ENCODE measurements around the gene MST1R.

The MST1R gene

GRCh38 chr3:49882166-49882565 is 21.5 kb downstream of the MST1R start:
- H3K4me3 ChIP-seq (ENCODE audit: low read length), result no peak overlapping the region
- no peak overlapping the region for H3K27ac ChIP-seq (ENCODE audit: low read depth, low read length)
- no peaks in the 10 kb centered on the region for H3K27me3 ChIP-seq (ENCODE audit: control insufficient read depth, insufficient read depth, low read length)
- H3K36me3 ChIP-seq (ENCODE audit: control insufficient read depth, insufficient read depth, low read length), result no peaks in the 10 kb centered on the region
- H3K9ac ChIP-seq (ENCODE audit: low read length), result no peak overlapping the region
- no peaks in the 10 kb centered on the region for H3K4me1 ChIP-seq (ENCODE audit: control insufficient read depth, insufficient read depth, low read length)

- Histone ChIP-seq H3K27me3 (ENCODE audit: control insufficient read depth, insufficient read depth, low read length) (no peaks in the 10 kb centered on the region), H3K9ac (ENCODE audit: low read length) (no peak overlapping the region), H3K27ac (ENCODE audit: low read depth, low read length) (no peak overlapping the region), H3K4me3 (ENCODE audit: low read length) (no peak overlapping the region), H3K4me1 (ENCODE audit: control insufficient read depth, insufficient read depth, low read length) (no peaks in the 10 kb centered on the region), H3K36me3 (ENCODE audit: control insufficient read depth, insufficient read depth, low read length) (no peaks in the 10 kb centered on the region)
These were observed 22.9 kb downstream of the MST1R start for GRCh38 chr3:49880581-49881315.

- no peak overlapping the region for H3K4me3 ChIP-seq (ENCODE audit: low read length)
- H3K27ac ChIP-seq (ENCODE audit: low read depth, low read length), result no peak overlapping the region
- no peak overlapping the region for H3K9ac ChIP-seq (ENCODE audit: low read length)
- H3K4me1 ChIP-seq (ENCODE audit: control insufficient read depth, insufficient read depth, low read length), result no peaks in the 10 kb centered on the region
- H3K27me3 ChIP-seq (ENCODE audit: control insufficient read depth, insufficient read depth, low read length), result no peaks in the 10 kb centered on the region
- H3K36me3 ChIP-seq (ENCODE audit: control insufficient read depth, insufficient read depth, low read length), result no peaks in the 10 kb centered on the region
These were observed 24.0 kb downstream of the MST1R start for GRCh38 chr3:49879721-49880120.

- no peaks in the 10 kb centered on the region for H3K27me3 ChIP-seq (ENCODE audit: control insufficient read depth, insufficient read depth, low read length)
- H3K36me3 ChIP-seq (ENCODE audit: control insufficient read depth, insufficient read depth, low read length), result no peaks in the 10 kb centered on the region
- no peak overlapping the region for H3K27ac ChIP-seq (ENCODE audit: low read depth, low read length)
These were observed 25.0 kb downstream of the MST1R start for GRCh38 chr3:49878686-49879085.

GRCh38 chr3:49877716-49878115 is 26.0 kb downstream of the MST1R start:
- no peak overlapping the region for H3K4me3 ChIP-seq (ENCODE audit: low read length)
- no peaks in the 10 kb centered on the region for H3K4me1 ChIP-seq (ENCODE audit: control insufficient read depth, insufficient read depth, low read length)
- no peaks in the 10 kb centered on the region for H3K36me3 ChIP-seq (ENCODE audit: control insufficient read depth, insufficient read depth, low read length)
- no peak overlapping the region for H3K27ac ChIP-seq (ENCODE audit: low read depth, low read length)
- H3K9ac ChIP-seq (ENCODE audit: low read length), result no peak overlapping the region
- H3K27me3 ChIP-seq (ENCODE audit: control insufficient read depth, insufficient read depth, low read length), result no peaks in the 10 kb centered on the region

More at GRCh38 chr3:49878686-49879085, 25.0 kb downstream of the MST1R start:
- no peak overlapping the region for H3K4me3 ChIP-seq (ENCODE audit: low read length)
- H3K9ac ChIP-seq (ENCODE audit: low read length), result no peak overlapping the region
- H3K4me1 ChIP-seq (ENCODE audit: control insufficient read depth, insufficient read depth, low read length), result no peaks in the 10 kb centered on the region

- no peak overlapping the region for H3K9ac ChIP-seq (ENCODE audit: low read length)
- H3K4me1 ChIP-seq (ENCODE audit: control insufficient read depth, insufficient read depth, low read length), result no peaks in the 10 kb centered on the region
- H3K27ac ChIP-seq (ENCODE audit: low read depth, low read length), result no peak overlapping the region
- H3K36me3 ChIP-seq (ENCODE audit: control insufficient read depth, insufficient read depth, low read length), result no peaks in the 10 kb centered on the region
- no peak overlapping the region for H3K4me3 ChIP-seq (ENCODE audit: low read length)
- no peaks in the 10 kb centered on the region for H3K27me3 ChIP-seq (ENCODE audit: control insufficient read depth, insufficient read depth, low read length)
These were observed 27.1 kb downstream of the MST1R start for GRCh38 chr3:49876567-49876966.

GRCh38 chr3:49873623-49874022 is 30.1 kb downstream of the MST1R start:
- H3K27ac ChIP-seq (ENCODE audit: low read depth, low read length), result no peak overlapping the region
- H3K9ac ChIP-seq (ENCODE audit: low read length), result no peak overlapping the region
- no peaks in the 10 kb centered on the region for H3K36me3 ChIP-seq (ENCODE audit: control insufficient read depth, insufficient read depth, low read length)
- H3K4me3 ChIP-seq (ENCODE audit: low read length), result no peak overlapping the region
- peaks cover 14% of the 10 kb centered on the region for H3K27me3 ChIP-seq (ENCODE audit: control insufficient read depth, insufficient read depth, low read length)
- no peaks in the 10 kb centered on the region for H3K4me1 ChIP-seq (ENCODE audit: control insufficient read depth, insufficient read depth, low read length)

- Histone ChIP-seq H3K4me3 (ENCODE audit: low read length) (no peak overlapping the region), H3K9ac (ENCODE audit: low read length) (no peak overlapping the region), H3K36me3 (ENCODE audit: control insufficient read depth, insufficient read depth, low read length) (no peaks in the 10 kb centered on the region), H3K27me3 (ENCODE audit: control insufficient read depth, insufficient read depth, low read length) (peaks cover 15% of the 10 kb centered on the region), H3K27ac (ENCODE audit: low read depth, low read length) (no peak overlapping the region), H3K4me1 (ENCODE audit: control insufficient read depth, insufficient read depth, low read length) (no peaks in the 10 kb centered on the region)
These were observed 30.8 kb downstream of the MST1R start for GRCh38 chr3:49872801-49873281.

- Histone ChIP-seq H3K27ac (ENCODE audit: low read depth, low read length) (no peak overlapping the region), H3K36me3 (ENCODE audit: control insufficient read depth, insufficient read depth, low read length) (no peaks in the 10 kb centered on the region), H3K9ac (ENCODE audit: low read length) (no peak overlapping the region), H3K27me3 (ENCODE audit: control insufficient read depth, insufficient read depth, low read length) (peaks cover 15% of the 10 kb centered on the region), H3K4me1 (ENCODE audit: control insufficient read depth, insufficient read depth, low read length) (no peaks in the 10 kb centered on the region), H3K4me3 (ENCODE audit: low read length) (no peak overlapping the region)
These were observed 32.0 kb downstream of the MST1R start for GRCh38 chr3:49871531-49872153.

- H3K27me3 ChIP-seq (ENCODE audit: control insufficient read depth, insufficient read depth, low read length), result peaks cover 15% of the 10 kb centered on the region
- no peak within 1 kb of the TSS for H3K27ac ChIP-seq (ENCODE audit: low read depth, low read length)
- no peaks in the 10 kb centered on the region for H3K36me3 ChIP-seq (ENCODE audit: control insufficient read depth, insufficient read depth, low read length)
- no peak within 1 kb of the TSS for H3K9ac ChIP-seq (ENCODE audit: low read length)
- peak within 1 kb of the TSS; percentile 44 for H3K4me3 ChIP-seq (ENCODE audit: low read length)
- no peaks in the 10 kb centered on the region for H3K4me1 ChIP-seq (ENCODE audit: control insufficient read depth, insufficient read depth, low read length)
These were observed 34.0 kb downstream of the MST1R start, which contains the start of gene CAMKV for GRCh38 chr3:49869525-49870126. Gene CAMKV (minus strand): TSS chr3:49869906. CDS start chr3:49862388, 7,518 bp downstream.

- Histone ChIP-seq H3K36me3 (ENCODE audit: control insufficient read depth, insufficient read depth, low read length) (no peaks in the 10 kb centered on the region), H3K27me3 (ENCODE audit: control insufficient read depth, insufficient read depth, low read length) (peaks cover 15% of the 10 kb centered on the region), H3K9ac (ENCODE audit: low read length) (no peak overlapping the region), H3K4me1 (ENCODE audit: control insufficient read depth, insufficient read depth, low read length) (no peaks in the 10 kb centered on the region), H3K4me3 (ENCODE audit: low read length) (peak overlapping the region; percentile 44), H3K27ac (ENCODE audit: low read depth, low read length) (no peak overlapping the region)
These were observed 34.7 kb downstream of the MST1R start for GRCh38 chr3:49868862-49869466.

- no peak overlapping the region for H3K27ac ChIP-seq (ENCODE audit: low read depth, low read length)
These were observed 35.8 kb downstream of the MST1R start for GRCh38 chr3:49867871-49868321.

More at GRCh38 chr3:49867871-49868321, 35.8 kb downstream of the MST1R start:
- no peak overlapping the region for H3K9ac ChIP-seq (ENCODE audit: low read length)
- H3K4me1 ChIP-seq (ENCODE audit: control insufficient read depth, insufficient read depth, low read length), result no peaks in the 10 kb centered on the region
- no peaks in the 10 kb centered on the region for H3K36me3 ChIP-seq (ENCODE audit: control insufficient read depth, insufficient read depth, low read length)
- peaks cover 15% of the 10 kb centered on the region for H3K27me3 ChIP-seq (ENCODE audit: control insufficient read depth, insufficient read depth, low read length)
- no peak overlapping the region for H3K4me3 ChIP-seq (ENCODE audit: low read length)

Data from rectal smooth muscle tissue (tissue), 1 donor.